SH-SY5Y (cell line): ENCODE data around the gene C6orf15.

Source experiments
- GATA2 ChIP-seq: IDR thresholded peaks from 2 replicates; pipeline ENCODE4 v1.6.1; 2011; ENCODE audit warnings: mild to moderate bottlenecking, low read depth, low read length
- GATA3 ChIP-seq: IDR thresholded peaks from 2 replicates; pipeline ENCODE4 v1.6.1; 2011; ENCODE audit warnings: low read depth, mild to moderate bottlenecking, low read length, moderate library complexity

DNA sequence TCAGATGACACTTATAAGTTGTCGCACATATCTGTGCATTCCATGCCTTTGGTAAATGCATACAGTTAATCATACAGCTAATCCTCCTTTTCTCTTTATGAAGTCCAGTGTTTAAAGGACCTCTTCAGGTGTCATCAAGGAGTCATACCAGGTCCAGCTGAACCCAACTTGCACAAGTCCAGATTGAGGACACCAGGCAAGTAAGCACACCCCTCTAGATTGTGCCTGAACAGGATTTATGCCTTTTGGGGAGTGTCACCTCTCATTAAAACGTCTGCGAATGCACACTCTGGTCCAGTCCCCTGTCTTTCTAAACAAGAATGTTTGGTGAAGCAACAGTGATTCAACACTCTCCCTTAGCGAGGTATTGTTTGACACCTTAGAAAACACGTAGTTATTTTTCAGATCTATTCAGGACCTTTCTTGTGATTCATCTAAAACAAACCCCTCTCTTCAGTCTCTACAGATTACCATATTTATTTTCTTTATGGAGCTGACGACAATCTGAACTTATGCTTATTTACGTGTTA lies 48.4 kb downstream of the C6orf15 start:
- no peak for TF ChIP-seq GATA2
- TF ChIP-seq GATA3, result no peak
